Fibroblast of lung (primary cell): ENCODE measurements around the gene FHIP1A.

Source experiments
- EZH2 ChIP-seq: IDR thresholded peaks from 2 replicates; pipeline ENCODE4 v1.5.1; 2012; ENCODE audit warnings: low read length, control low read depth, mild to moderate bottlenecking; ENCODE audit errors: missing control alignments
- TF ChIP-seq, protein P1 (sequence below), 2 donors: IDR thresholded peaks in 1 of 2; conservative IDR thresholded peaks in 1 of 2; 1 replicate in 1 of 2; 2 replicates in 1 of 2; pipeline ENCODE4 v1.5.1; 2011 to 2012; ENCODE audit warnings: low read length in 2 of 2, control low read depth in 1 of 2, inconsistent platforms in 1 of 2, low read depth in 1 of 2, mild to moderate bottlenecking in 1 of 2

- TF ChIP-seq, protein P1, sequence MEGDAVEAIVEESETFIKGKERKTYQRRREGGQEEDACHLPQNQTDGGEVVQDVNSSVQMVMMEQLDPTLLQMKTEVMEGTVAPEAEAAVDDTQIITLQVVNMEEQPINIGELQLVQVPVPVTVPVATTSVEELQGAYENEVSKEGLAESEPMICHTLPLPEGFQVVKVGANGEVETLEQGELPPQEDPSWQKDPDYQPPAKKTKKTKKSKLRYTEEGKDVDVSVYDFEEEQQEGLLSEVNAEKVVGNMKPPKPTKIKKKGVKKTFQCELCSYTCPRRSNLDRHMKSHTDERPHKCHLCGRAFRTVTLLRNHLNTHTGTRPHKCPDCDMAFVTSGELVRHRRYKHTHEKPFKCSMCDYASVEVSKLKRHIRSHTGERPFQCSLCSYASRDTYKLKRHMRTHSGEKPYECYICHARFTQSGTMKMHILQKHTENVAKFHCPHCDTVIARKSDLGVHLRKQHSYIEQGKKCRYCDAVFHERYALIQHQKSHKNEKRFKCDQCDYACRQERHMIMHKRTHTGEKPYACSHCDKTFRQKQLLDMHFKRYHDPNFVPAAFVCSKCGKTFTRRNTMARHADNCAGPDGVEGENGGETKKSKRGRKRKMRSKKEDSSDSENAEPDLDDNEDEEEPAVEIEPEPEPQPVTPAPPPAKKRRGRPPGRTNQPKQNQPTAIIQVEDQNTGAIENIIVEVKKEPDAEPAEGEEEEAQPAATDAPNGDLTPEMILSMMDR (conservative IDR thresholded peaks at IDR 0.05 in 1 of 2, IDR thresholded peaks at IDR 0.05 in 1 of 2; ENCODE audit: low read depth in 1 of 2, low read length in 2 of 2): peak; percentile 99 to 100
- no peak for TF ChIP-seq EZH2
Measured at GRCh38 chr4:151362404-151363164, 46.4 kb upstream of the FHIP1A start.
